SKM-1 (cell line): Measurements from ENCODE around the gene SLC5A5.
"Not testable (repeated sequence)": the region's sequence is repeated elsewhere in the genome, so short reads cannot be mapped to it uniquely, and the experiment has no call there.

Source experiments
- DNase-seq: peaks from one replicate; lab custom pipeline; 2025; ENCODE audit not compliant: unreplicated experiment; lab: John Stamatoyannopoulos, UW

SLC5A5 gene

GRCh38 chr19:17871032-17871877 is 490 bp upstream of the SLC5A5 start:
- no peak for DNase-seq

- no peak for DNase-seq
Observed at GRCh38 chr19:17872251-17873001, 681 bp downstream of the SLC5A5 start.

GRCh38 chr19:17873786-17874757 is 2.3 kb downstream of the SLC5A5 start:
- no peak for DNase-seq

GRCh38 chr19:17874758-17875135 is 3.0 kb downstream of the SLC5A5 start:
- no peak for DNase-seq

GRCh38 chr19:17877696-17878095 is 6.0 kb downstream of the SLC5A5 start:
- DNase-seq = no peak

- DNase-seq = no peak
Observed at GRCh38 chr19:17879466-17879865, 7.7 kb downstream of the SLC5A5 start.

- no peak for DNase-seq
Observed at GRCh38 chr19:17881701-17882100, 10.0 kb downstream of the SLC5A5 start.

- no peak for DNase-seq
Observed at GRCh38 chr19:17883627-17884410, 12.1 kb downstream of the SLC5A5 start.

- DNase-seq = no peak
Observed at GRCh38 chr19:17886515-17886914, 14.8 kb downstream of the SLC5A5 start.

GRCh38 chr19:17887221-17887620 is 15.5 kb downstream of the SLC5A5 start:
- not testable (repeated sequence) for DNase-seq

GRCh38 chr19:17888260-17888659 is 16.5 kb downstream of the SLC5A5 start:
- DNase-seq = no peak

GRCh38 chr19:17889609-17890214 is 18.0 kb downstream of the SLC5A5 start:
- DNase-seq = no peak

GRCh38 chr19:17893766-17894165 is 22.0 kb downstream of the SLC5A5 start:
- no peak for DNase-seq

GRCh38 chr19:17902701-17903100 is 31.0 kb downstream of the SLC5A5 start:
- no peak for DNase-seq

- no peak for DNase-seq
Observed at GRCh38 chr19:17908244-17908643, 36.5 kb downstream of the SLC5A5 start.

GRCh38 chr19:17909003-17909732 is 37.4 kb downstream of the SLC5A5 start:
- no peak for DNase-seq

GRCh38 chr19:17910791-17911360 is 39.1 kb downstream of the SLC5A5 start:
- no peak for DNase-seq

- DNase-seq = no peak
Observed at GRCh38 chr19:17915940-17916593, 44.3 kb downstream of the SLC5A5 start.
